Activated CD4-positive, alpha-beta T cell treated with anti-CD3 and anti-CD28 coated beads, Interleukin-2, Interleukin-6, amounts not matched to agents 100 ng/mL and 50 ng/mL, durations not matched to agents 16 hours and 8 hours (primary cell): ENCODE results near the gene KHDC1L.
A peak's percentile ranks its signal among the peaks of the same experiment; 100 is the strongest.
"Not testable (repeated sequence)": the region's sequence is repeated elsewhere in the genome, so short reads cannot be mapped to it uniquely, and the experiment has no call there.

Experiments used
- DNase-seq: peaks from one replicate; pipeline ENCODE4 v3.0.0-alpha.2; 2020

The KHDC1L gene, protein sequence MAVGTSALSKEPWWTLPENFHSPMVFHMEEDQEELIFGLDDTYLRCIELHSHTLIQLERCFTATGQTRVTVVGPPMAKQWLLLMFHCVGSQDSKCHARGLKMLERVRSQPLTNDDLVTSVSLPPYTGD

DNA sequence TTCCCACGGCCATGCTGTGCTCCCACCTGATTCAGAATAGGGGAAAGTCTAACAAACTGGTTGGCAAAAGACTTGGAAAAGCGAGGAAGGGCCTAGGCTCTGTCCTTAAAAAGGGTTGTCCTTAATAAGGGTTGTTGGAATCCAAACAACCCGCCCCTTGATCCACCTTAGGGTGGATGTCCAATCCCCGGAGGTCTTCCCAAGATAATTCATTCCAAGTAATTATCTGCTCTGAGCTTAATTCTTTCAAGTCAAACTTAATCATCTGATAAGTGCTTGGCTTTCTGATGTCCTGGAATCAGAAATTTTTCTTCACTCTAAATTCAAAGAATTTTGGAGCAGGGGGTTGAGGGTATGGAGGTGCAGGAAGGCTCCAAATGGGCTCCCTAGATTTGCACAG lies at the start of gene KHDC1L:
KHDC1L (minus strand) TSS at position 101 of the 400 bp plus-strand sequence; CDS start at position 13, 88 bp downstream.
- DNase-seq = no peak

DNA sequence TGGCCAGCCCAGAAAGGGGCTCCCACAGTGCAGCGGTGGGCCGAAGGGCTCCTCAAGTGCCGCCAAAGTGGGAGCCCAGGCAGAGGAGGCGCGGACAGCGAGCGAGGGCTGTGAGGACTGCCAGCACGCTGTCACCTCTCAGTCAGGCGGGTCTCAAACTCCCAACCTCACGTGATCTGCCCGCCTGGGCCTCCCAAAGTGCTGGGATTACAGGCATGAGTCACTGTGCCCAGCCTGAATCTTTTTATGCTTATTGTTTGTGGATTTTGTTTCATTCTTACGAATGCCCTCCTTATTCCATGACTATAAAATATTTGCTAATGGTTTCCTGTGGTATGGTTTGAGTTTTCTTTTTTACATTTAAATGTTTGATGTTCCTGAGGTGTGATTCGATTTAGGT lies 44.0 kb upstream of the KHDC1L start:
- DNase-seq = not testable (repeated sequence)

GRCh38 chr6:73268896-73269295 lies 43.6 kb upstream of the KHDC1L start:
- not testable (repeated sequence) for DNase-seq

GRCh38 chr6:73264446-73264845 lies 39.1 kb upstream of the KHDC1L start:
- no peak for DNase-seq

- DNase-seq = no peak
Measured at GRCh38 chr6:73263570-73263909, 38.2 kb upstream of the KHDC1L start.

DNA sequence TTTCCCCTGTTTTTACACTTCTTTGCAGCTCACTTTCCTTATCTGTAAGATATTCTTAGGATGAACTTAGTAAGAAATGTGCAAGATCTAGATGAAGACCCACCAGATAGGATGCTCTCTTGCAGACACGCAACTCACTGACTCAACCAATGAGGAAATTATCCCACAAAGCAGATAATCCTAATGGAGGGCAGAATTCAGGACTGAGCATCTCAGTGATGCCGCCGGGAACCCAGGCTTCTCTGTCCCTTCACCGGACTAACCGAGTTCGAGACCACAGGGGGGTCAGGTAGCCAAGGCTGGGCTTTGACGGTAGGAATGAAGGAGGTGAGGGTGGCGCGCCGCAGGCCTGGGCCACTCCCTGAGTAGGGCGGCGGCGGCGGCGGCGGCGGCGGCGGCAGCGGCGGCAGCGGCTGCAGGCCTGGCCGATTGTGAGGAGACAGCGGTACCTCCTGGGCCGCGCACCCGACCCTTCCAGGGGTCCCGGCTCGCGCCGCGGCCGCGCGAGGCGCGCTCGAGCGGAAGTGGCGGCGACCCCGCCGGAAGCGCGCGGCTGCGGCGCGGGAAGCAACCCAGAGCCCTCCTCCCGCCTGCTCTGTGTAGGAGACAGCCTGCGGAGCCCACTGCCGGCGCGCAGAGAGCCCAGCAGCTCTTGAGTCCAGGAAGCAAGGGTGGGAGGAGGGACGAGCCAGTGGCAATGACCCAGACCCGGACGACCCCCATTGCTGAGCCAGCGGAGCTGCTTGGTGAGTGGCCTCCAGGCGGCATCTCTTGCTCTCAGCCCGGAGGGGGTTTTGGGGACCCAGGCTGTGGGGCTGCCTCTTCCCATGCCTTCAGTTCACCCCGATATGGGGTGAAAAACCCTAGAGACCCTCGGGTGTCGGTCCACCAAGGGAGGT lies 37.6 kb upstream of the KHDC1L start, which contains the start of gene KHDC1:
KHDC1 (minus strand) TSS at position 526 of the 899 bp plus-strand sequence. CDS start 20,679 bp downstream, outside the sequence.
- DNase-seq = peak; percentile 71

DNA sequence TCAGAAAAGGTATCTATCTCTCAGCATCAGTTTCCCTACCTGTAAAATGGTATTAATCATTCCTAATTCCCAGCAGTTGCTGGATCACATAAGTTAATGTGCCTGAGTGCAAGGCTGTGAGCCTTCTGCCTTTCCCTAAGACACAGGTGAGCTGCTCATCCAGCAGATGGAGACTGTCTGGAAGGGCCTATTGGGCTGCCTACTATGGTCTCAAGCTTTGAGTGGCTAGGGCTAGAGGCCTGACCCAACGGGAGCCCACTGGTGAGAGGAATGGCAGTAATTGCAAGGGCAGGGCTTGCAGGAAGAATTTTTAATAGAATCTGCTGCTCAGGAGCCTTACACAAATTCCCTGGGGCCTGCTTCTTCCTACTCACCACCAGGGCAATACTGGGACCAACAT lies 33.4 kb upstream of the KHDC1L start:
- no peak for DNase-seq

DNA sequence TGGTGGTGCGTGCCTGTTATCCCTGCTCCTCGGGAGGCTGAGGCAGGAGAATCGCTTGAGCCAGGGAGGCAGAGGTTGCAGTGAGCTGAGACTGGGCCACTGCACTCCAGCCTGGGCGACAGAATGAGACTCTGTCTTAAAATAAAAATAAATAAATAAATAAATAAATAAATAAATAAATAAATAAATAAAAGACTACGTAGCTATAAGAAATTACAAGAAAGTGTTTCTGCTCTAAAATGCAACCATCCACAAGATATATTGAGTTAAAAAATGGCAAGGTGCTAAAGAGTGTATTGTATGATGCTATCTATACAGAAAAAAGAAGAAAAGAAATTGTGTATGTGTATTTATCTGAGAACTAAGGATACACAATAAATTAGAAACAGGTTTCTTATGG lies 29.0 kb upstream of the KHDC1L start:
- not testable (repeated sequence) for DNase-seq

GRCh38 chr6:73252703-73253102 lies 27.4 kb upstream of the KHDC1L start:
- DNase-seq = no peak

- no peak for DNase-seq
Measured at GRCh38 chr6:73250016-73250415, 24.7 kb upstream of the KHDC1L start.

DNA sequence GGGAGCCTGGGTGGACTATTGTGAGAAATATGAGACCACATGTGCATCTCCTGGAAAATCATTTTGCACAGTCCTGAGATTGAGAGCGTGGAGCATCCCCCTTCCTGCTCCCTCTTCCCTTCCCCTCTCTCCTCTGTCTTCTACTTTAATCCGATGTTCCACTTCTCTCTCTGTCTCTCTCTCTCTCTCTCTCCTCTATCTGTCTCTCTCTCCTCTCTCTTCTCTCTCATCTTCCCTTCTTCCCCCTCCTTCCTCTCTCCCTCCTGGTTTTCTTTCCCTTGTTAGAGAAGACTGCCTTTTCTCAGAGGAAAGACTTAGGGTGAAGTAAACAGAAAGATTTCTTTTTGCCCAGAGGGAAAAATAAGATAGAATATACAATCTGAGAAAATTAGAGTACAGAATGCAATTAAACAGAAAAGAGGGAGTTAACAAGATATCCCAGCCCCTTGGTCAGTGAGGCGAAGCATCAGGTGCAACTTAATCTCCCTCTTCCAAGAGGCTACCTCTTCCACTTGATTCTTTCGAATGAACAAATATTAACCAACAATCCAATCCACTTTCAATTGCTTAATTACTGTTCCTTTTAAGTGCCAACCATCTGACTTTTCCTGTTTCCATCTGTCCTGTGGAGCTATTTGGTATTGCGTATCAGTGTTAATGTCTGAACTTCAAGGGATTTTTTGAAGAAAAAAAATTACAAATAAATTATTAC lies 23.1 kb upstream of the KHDC1L start:
- DNase-seq = no peak

DNA sequence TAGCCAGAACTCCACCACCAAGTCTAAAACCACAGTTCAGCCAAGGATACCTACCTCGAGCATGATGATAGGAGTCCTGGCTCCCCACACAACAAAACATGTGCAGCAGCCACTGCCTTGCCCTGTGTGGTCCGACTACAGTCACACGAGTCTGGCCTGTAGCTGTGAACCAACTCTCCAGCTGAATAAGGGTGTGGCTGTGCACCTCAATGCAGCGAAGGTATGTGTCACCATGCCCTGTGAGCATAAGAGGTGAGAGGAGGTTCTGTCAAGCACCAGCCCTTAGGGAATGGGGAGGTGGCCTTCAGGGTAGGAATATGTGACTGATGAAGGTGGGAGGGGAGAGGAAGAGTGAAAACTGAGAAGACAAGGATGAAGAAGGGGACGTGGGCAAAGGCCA lies 16.7 kb upstream of the KHDC1L start:
- DNase-seq = no peak

DNA sequence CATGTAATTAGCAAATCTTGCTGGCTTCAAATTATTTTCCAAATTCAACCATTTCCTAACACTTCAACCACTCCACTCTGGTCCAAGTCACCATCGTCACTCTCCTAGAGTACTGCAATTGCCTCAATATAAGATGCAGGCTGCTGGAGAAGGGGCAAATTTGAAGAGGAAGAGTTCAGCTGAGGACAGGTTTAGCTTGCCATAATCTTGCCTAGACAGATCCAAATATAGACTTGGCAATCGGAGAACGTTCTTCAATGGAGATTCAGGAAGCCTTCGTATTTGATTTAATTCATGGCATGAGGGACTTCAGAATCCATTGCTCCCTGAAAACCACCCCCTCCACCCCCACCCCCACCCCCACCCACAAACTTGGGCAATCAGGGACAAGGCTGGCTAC lies 15.4 kb upstream of the KHDC1L start:
- DNase-seq = no peak

DNA sequence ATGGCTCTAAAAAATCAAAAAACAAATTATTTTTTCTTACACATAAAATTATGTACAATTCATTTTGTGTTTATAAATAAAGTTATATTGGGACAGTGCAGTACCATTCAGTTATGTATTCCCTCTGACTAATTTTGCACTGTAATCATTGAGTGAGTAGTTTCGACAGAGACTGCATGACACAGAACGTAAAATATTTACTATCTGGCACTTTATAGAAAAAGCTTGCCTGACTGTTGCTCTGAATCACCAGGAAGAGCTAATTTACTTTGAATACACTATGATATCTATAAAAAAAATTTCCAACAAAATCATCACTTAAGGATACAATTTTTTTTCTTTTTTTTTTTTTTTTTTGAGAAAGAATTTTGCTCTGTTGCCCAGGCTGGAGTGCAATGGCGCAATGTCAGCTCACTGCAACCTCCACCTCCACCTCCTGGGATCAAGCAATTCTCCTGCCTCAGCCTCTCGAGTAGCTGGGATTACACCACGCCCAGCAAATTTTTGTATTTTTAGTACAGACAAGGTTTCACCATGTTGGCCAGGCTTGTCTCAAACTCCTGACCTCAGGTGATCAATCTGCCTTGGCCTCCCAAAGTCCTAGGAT lies 11.0 kb upstream of the KHDC1L start:
- no peak for DNase-seq

GRCh38 chr6:73234733-73235132 lies 9.4 kb upstream of the KHDC1L start:
- no peak for DNase-seq

GRCh38 chr6:73233971-73234370 lies 8.7 kb upstream of the KHDC1L start:
- DNase-seq = not testable (repeated sequence)

GRCh38 chr6:73233048-73233447 lies 7.8 kb upstream of the KHDC1L start:
- no peak for DNase-seq

DNA sequence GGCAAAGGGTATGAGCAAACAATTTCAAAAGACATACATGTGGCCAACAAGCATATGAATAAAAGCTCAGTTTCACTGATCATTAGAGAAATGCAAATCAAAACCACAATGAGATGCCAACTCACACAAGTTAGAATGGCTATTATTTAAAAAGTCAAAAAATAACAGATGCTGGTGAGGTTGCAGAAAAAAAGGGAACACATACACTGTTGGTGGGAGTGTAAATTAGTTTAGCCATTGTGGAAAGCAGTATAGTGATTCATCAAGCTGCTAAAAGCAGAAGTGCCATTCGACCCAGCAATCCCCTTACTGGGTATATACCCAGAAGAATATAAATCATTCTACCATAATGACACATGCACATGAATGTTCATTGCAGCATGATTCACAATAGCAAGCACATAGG lies 6.7 kb upstream of the KHDC1L start:
- DNase-seq = no peak

- no peak for DNase-seq
Measured at GRCh38 chr6:73227606-73228255, 2.4 kb upstream of the KHDC1L start.

GRCh38 chr6:73216859-73217258 lies 8.4 kb downstream of the KHDC1L start:
- no peak for DNase-seq

DNA sequence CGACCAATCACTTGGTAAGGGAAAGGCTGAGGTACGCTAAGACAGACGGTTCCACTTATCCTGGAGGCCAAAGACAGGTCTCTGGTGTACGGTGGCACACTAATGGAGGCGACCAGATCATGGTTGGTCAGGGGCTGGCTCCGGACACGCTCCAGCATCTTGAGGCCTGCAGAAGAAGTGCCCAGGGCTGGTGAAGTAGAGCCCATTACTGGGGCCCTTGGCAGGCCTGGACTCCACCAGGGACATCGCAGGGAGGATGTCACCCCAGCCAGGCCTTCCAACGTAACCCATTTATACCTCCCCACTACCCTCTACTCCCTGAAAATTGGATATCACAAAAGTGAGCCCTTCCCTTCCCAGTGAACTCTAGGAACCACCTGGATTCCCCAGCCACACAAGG lies 16.2 kb downstream of the KHDC1L start:
- DNase-seq = no peak

DNA sequence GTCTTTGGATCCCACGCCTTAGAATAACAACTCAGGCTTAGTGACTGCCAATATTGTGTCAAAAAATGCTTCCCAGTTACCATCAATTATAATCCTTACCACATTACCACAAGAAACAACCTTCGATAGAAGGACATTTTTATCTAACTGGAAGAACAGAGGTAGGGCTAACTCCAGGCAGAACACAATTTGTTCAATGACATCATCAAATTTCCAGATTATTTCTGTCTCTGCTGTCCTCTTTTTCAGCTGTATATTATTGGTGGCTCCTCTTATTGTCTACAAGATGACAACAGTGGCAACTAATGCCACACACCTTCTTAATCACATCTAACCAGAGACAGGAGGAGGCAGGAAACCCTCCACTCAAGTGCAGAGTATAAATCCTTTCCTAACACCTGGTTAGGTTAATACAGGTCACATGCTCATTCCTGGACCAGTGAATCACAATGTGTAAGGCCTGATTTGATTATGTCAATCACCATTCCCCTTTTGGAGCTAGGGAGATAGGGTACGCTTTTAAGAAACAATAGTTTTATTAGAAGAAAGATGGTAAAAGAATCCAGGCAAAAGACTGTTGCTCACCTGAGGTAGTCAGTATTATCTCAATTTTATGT lies 18.0 kb downstream of the KHDC1L start:
- no peak for DNase-seq
